DOHH2 (cell line): ENCODE data around the gene GNG12.

Experiments
- H3F3A ChIP-seq: fragments of 200-600 bp; sonication (generic), shearing (Covaris generic); 2 replicates; pipeline ENCODE4 v1.6.0; 2016; ENCODE audit warnings: antibody characterized with exemption, mild to moderate bottlenecking; ENCODE audit not compliant: control insufficient read depth, insufficient read depth
- H3K27ac ChIP-seq: fragments of 200-600 bp; sonication (generic); 2 replicates; pipeline ENCODE4 v1.5.1; 2014; ENCODE audit warnings: low read depth, mild to moderate bottlenecking, low read length, moderate library complexity
- H3K27me3 ChIP-seq: fragments of 200-600 bp; sonication (generic); 2 replicates; pipeline ENCODE4 v1.6.1; 2014; ENCODE audit warnings: mild to moderate bottlenecking, low read length, mixed read lengths; ENCODE audit not compliant: control insufficient read depth
- H3K36me3 ChIP-seq: fragments of 200-600 bp; sonication (generic); 2 replicates; pipeline ENCODE4 v1.6.1; 2014; ENCODE audit warnings: mild to moderate bottlenecking, low read length, moderate library complexity, mixed read lengths; ENCODE audit not compliant: control insufficient read depth
- H3K4me1 ChIP-seq: fragments of 200-600 bp; sonication (generic); 2 replicates; pipeline ENCODE4 v1.6.1; 2014; ENCODE audit warnings: mild to moderate bottlenecking, low read length, mixed read lengths; ENCODE audit not compliant: control insufficient read depth
- H3K4me2 ChIP-seq: fragments of 200-600 bp; sonication (generic); 2 replicates; pipeline ENCODE4 v1.6.0; 2014; ENCODE audit warnings: mild to moderate bottlenecking, low read length, moderate library complexity
- H3K4me3 ChIP-seq: fragments of 200-600 bp; sonication (generic); 2 replicates; pipeline ENCODE4 v1.5.1; 2014; ENCODE audit warnings: mild to moderate bottlenecking, low read length, mixed read lengths
- H3K79me2 ChIP-seq: fragments of 200-600 bp; sonication (generic); 2 replicates; pipeline ENCODE4 v1.6.1; 2014; ENCODE audit warnings: mild to moderate bottlenecking, low read length, mixed read lengths; ENCODE audit not compliant: control insufficient read depth
- H3K9me2 ChIP-seq: fragments of 200-600 bp; sonication (generic); replicated peaks from 2 replicates; pipeline ENCODE4 v1.6.1; 2014; ENCODE audit warnings: mild to moderate bottlenecking, low read length, mixed read lengths; ENCODE audit not compliant: control insufficient read depth
- H3K9me3 ChIP-seq: fragments of 200-600 bp; sonication (generic); 2 replicates; pipeline ENCODE4 v1.6.1; 2014; ENCODE audit warnings: antibody characterized with exemption, low read length, mixed read lengths; ENCODE audit not compliant: control insufficient read depth, insufficient read depth
- H4K20me1 ChIP-seq: fragments of 200-600 bp; sonication (generic); 2 replicates; pipeline ENCODE4 v1.6.0; 2014; ENCODE audit warnings: low read depth, mild to moderate bottlenecking, antibody characterized with exemption, low read length, moderate library complexity; ENCODE audit not compliant: control insufficient read depth, insufficient read depth
- EZH2phosphoT487 ChIP-seq: fragments of 200-600 bp; sonication (generic); IDR thresholded peaks from 2 replicates; pipeline ENCODE4 v1.6.1; 2017; ENCODE audit warnings: borderline replicate concordance, mild to moderate bottlenecking, antibody characterized with exemption, low read length, moderate library complexity, mixed read lengths
- TF ChIP-seq, protein P1 (sequence below): fragments of 200-600 bp; sonication (generic); IDR thresholded peaks from one replicate; pipeline ENCODE4 v1.5.1; 2014; ENCODE audit warnings: antibody characterized with exemption, mild to moderate bottlenecking, low read depth, low read length; ENCODE audit not compliant: poor library complexity, severe bottlenecking

The GNG12 gene

DNA sequence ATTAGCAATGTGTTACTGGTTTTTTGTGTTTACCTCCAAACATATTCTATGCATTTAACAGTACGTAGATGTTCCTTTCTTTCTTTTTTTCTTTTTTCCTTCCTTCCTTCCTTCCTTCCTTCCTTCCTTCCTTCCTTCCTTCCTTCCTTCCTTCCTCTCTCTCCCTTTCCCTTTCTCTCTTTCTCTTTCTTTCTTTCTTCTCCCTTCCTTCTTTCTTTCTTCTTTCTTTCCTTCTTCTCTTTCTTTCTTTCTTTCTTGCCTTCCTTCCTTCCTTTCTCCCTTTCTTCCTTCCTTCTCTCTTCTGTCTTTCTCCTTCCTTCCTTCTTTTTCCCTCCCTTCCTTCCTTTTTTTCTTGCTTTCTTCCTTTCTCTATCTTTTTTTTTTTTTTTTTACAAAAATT lies 46.2 kb upstream of the GNG12 start:
- Histone ChIP-seq H3K27me3 (no peaks in the 10 kb centered on the region), H3K4me3 (no peak overlapping the region), H3K9me3 (no peaks in the 10 kb centered on the region), H3K36me3 (no peaks in the 10 kb centered on the region), H3K9me2 (no peaks in the 10 kb centered on the region), H3K79me2 (no peaks in the 10 kb centered on the region), H3F3A (no peaks in the 10 kb centered on the region), H3K4me1 (no peaks in the 10 kb centered on the region), H3K27ac (no peak overlapping the region), H3K4me2 (no peak overlapping the region), H4K20me1 (no peaks in the 10 kb centered on the region)
- TF ChIP-seq, protein P1, sequence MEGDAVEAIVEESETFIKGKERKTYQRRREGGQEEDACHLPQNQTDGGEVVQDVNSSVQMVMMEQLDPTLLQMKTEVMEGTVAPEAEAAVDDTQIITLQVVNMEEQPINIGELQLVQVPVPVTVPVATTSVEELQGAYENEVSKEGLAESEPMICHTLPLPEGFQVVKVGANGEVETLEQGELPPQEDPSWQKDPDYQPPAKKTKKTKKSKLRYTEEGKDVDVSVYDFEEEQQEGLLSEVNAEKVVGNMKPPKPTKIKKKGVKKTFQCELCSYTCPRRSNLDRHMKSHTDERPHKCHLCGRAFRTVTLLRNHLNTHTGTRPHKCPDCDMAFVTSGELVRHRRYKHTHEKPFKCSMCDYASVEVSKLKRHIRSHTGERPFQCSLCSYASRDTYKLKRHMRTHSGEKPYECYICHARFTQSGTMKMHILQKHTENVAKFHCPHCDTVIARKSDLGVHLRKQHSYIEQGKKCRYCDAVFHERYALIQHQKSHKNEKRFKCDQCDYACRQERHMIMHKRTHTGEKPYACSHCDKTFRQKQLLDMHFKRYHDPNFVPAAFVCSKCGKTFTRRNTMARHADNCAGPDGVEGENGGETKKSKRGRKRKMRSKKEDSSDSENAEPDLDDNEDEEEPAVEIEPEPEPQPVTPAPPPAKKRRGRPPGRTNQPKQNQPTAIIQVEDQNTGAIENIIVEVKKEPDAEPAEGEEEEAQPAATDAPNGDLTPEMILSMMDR = no peak
- TF ChIP-seq EZH2phosphoT487 = no peak

DNA sequence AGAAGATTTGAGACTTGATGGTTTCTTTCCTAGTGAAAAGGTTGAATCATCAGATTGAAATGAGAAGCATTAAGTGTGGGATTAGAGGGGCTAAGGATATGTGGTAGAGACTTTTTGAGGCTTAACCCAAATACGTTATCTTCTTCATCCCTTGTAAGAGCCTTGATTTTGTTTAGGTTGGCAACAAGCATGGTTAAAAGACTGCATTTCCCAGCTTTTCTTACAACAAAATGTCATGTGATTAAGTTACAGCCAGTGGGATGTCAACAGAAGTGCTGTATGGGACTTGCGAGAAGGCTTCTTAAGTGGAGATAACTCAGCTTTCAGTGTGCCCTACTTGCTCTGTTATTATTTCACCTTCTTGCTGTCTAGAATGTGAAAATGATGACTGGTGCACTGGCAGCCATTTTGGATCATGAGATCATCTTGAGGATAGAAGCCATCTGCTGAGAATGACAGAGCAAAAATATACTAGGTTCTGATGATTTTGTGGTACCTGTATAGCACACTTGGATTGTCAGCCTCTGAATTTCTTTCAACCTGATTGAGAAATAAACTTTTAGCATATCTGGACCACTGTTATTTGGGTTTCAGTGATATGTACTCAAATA lies 41.3 kb upstream of the GNG12 start:
- no peaks in the 10 kb centered on the region for H3K4me1 ChIP-seq
- H3F3A ChIP-seq = no peaks in the 10 kb centered on the region
- no peaks in the 10 kb centered on the region for H3K9me3 ChIP-seq
- TF ChIP-seq EZH2phosphoT487 = no peak
- TF ChIP-seq, protein P1 = no peak
- no peak overlapping the region for H3K4me3 ChIP-seq
- H3K4me2 ChIP-seq = no peak overlapping the region
- no peaks in the 10 kb centered on the region for H4K20me1 ChIP-seq
- H3K27me3 ChIP-seq = no peaks in the 10 kb centered on the region
- H3K36me3 ChIP-seq = no peaks in the 10 kb centered on the region
- no peaks in the 10 kb centered on the region for H3K9me2 ChIP-seq
- H3K79me2 ChIP-seq = no peaks in the 10 kb centered on the region
- no peak overlapping the region for H3K27ac ChIP-seq

DNA sequence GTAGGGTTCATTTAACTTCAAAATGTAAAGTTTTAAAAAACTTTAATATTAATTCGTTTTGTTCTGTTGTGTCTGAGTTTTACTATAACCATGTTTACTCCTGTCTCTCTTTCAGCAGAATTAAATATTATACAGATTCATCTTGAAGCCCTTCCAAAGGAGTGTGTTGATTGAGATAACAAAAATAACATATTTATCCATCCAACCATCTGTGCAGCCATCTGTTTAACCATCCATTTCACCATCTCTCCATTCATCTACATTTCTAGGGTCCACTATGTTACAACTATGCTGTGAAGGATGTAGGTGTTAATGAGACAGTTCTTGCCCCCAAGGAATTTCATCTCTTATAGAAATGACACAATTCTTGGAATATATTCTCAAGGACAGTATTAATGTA lies 36.0 kb upstream of the GNG12 start:
- Histone ChIP-seq H3K79me2 (no peaks in the 10 kb centered on the region), H3K9me3 (no peaks in the 10 kb centered on the region), H3K27ac (no peak overlapping the region), H3F3A (no peaks in the 10 kb centered on the region), H3K36me3 (no peaks in the 10 kb centered on the region), H3K4me2 (no peak overlapping the region), H3K4me3 (no peak overlapping the region), H3K9me2 (no peaks in the 10 kb centered on the region), H3K27me3 (0 out of 2 replicates have a peak, but pooled peaks cover 3% of the 10 kb centered on the region), H4K20me1 (no peaks in the 10 kb centered on the region), H3K4me1 (no peaks in the 10 kb centered on the region)
- TF ChIP-seq, protein P1 = no peak
